Ectodermal cell (in vitro differentiated cells): ENCODE results near the gene SOD1.
"Not testable (repeated sequence)": the region's sequence is repeated elsewhere in the genome, so short reads cannot be mapped to it uniquely, and the experiment has no call there.

Source experiments
- H3K27ac ChIP-seq: 2 replicates; pipeline ENCODE4 v1.7.0; 2013; ENCODE audit warnings: mild to moderate bottlenecking, low read depth, low read length; ENCODE audit not compliant: insufficient read depth, poor library complexity, severe bottlenecking
- H3K27me3 ChIP-seq: 2 replicates; pipeline ENCODE4 v1.7.0; 2013; ENCODE audit warnings: mild to moderate bottlenecking, low read length; ENCODE audit not compliant: insufficient read depth, control insufficient read depth, poor library complexity, severe bottlenecking
- H3K36me3 ChIP-seq: one replicate; pipeline ENCODE4 v1.7.0; 2013; ENCODE audit warnings: low read length; ENCODE audit not compliant: control insufficient read depth, insufficient read depth
- H3K4me1 ChIP-seq: one replicate; pipeline ENCODE4 v1.7.0; 2013; ENCODE audit warnings: low read length; ENCODE audit not compliant: control insufficient read depth, insufficient read depth
- H3K4me3 ChIP-seq: 2 replicates; pipeline ENCODE4 v1.7.0; 2013; ENCODE audit warnings: low read depth, low read length, control low read depth; ENCODE audit not compliant: insufficient read depth
- H3K9me3 ChIP-seq: 2 replicates; pipeline ENCODE4 v1.7.0; 2013; ENCODE audit warnings: mild to moderate bottlenecking, low read length, moderate library complexity; ENCODE audit not compliant: control insufficient read depth
- WGBS, 2 experiments: methylation state at CpG; one replicate each; pipeline ENCODE4 v1.1.7; 2013; ENCODE audit warnings: missing lambda C conversion rate in 2 of 2; 5-methylcytosine and 5-hydroxymethylcytosine counted together

The SOD1 gene

DNA sequence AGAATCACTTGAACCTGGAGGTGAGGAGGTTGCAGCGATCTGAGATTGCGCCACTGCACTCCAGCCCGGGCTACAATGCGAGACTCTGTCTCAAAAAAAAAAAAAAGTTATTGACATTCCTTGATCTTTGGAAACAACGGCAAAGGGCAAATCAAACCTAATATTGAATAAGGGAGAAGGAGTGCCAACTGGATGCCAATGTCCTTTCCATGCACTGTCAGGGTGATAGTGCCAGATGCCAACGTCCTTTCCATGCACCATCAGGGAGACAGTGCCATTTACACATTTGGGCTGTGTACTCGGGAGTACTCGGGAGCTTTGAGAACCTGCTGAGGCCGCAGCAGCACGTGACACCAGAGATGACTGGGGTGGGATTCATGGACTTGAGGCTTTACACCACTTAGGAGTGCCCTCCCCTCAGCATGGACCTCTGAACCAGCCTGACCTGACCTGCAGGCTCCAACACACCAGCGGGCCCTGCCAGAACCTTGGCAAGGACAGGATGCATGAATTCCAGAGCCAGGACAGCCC is 34.5 kb upstream of the SOD1 start:
- Histone ChIP-seq H3K36me3 (no peaks in the 10 kb centered on the region), H3K4me3 (no peak overlapping the region), H3K4me1 (no peaks in the 10 kb centered on the region), H3K27me3 (no peaks in the 10 kb centered on the region), H3K27ac (no peak overlapping the region), H3K9me3 (no peaks in the 10 kb centered on the region)
- 93 to 94% methylated on average over 11 of the region's 11 CpGs for WGBS, 2 experiments

DNA sequence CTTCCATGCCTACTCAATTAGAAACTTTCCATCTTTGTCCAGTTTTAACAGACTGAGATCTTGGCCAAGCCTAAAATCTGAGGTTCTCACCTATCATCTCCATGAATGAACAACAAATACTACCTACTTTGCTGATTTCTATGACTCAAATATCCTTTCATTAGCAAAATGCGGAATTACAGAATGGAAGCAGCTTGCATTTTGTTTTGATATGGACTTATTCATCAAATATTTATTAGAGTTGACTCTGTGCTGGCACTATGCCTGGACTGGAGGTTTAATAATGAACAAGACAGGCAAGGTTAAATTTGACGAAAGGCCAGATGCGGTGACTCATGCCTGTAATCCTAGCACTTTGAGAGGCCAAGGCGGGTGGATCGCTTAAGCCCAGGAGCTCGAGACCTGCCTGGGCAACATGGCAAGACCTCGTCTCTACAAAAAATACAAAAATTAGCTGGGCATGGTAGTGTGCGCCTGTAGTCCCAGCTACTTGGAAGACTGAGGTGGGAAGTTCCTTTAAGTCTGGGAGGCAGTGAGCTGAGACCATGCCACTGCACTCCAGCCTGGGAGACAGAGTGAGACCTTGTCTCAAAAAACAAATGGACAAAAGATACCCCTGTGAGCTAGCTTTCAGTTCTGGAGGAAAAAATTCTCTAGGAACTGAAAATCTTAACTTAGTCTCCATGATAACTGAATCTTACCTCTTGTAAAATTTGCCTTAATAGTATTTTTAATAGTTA is 29.4 kb upstream of the SOD1 start:
- Histone ChIP-seq H3K27me3 (no peaks in the 10 kb centered on the region), H3K4me1 (no peaks in the 10 kb centered on the region), H3K4me3 (no peak overlapping the region), H3K9me3 (no peaks in the 10 kb centered on the region), H3K27ac (no peak overlapping the region), H3K36me3 (no peaks in the 10 kb centered on the region)
- WGBS, 2 experiments, result 87 to 94% methylated on average over 7 to 8 of the region's 8 CpGs

DNA sequence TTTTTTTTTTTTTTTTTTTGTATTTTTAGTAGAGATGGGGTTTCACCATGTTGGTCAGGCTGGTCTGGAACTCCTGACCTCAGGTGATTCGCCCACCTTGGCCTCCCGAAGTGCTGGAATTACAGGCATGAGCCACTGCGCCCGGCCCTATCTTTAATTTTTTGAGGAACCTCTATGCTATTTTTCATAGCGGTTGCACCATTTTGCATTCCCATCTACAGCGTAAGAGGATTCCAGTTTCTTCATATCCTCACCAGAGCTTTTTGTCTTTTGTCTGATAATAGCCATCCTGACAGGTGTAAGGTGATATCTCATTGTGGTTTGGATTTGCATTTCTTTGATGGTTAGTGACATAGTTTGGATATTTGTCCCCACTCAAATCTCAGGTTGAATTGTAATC is 27.6 kb upstream of the SOD1 start:
- H3K4me3 ChIP-seq, result not testable (repeated sequence)
- 94% methylated on average over 6 of the region's 6 CpGs for WGBS, 2 experiments

DNA sequence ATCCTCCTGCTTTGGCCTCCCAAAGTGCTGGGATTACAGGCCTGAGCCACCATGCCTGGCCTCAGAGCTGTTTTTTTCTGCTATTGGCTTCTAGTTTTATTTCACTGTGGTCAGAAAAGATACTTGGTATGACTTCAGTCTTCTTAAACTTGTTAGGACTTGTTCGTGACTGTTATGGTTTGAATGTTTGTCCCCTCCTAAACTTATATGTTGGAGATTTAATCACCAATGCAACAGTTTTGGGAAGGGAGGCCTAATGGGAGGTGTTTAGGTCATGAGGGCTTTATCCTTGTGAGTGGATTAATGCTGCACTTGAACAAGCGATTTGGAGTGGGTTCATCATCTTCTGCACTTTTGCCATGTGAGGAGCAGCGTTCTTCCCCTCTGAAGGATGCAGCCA is 24.5 kb upstream of the SOD1 start:
- Histone ChIP-seq H3K4me3 (no peak overlapping the region), H3K27me3 (no peaks in the 10 kb centered on the region), H3K9me3 (no peaks in the 10 kb centered on the region), H3K4me1 (no peaks in the 10 kb centered on the region), H3K27ac (no peak overlapping the region), H3K36me3 (no peaks in the 10 kb centered on the region)
- WGBS, 2 experiments, result 93% methylated on average over 3 of the region's 3 CpGs

More for the DNA sequence above, 27.6 kb upstream of the SOD1 start:
- not testable (repeated sequence) for H3K36me3 ChIP-seq, H3K4me1 ChIP-seq, H3K27me3 ChIP-seq, H3K27ac ChIP-seq, H3K9me3 ChIP-seq

DNA sequence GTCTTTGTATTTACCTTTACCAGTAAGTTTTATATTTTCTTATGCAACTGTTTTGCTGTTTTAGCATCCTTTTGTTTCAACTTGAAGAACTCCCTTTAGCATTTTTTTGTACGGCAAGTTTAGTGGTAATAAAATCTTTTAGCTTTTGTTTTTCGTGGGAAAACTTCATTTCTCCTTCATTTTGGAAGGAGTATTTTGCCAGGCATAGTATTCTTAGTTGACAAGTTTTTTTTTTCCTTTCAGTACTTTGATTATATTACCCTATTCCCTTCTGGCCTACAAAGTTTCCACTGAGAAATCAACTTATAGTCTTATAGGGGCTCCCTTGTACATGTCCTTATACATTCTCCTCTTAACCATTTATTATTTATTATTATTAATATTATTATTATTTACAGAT is 22.6 kb upstream of the SOD1 start:
- Histone ChIP-seq H3K4me1 (no peaks in the 10 kb centered on the region), H3K4me3 (no peak overlapping the region), H3K27ac (no peak overlapping the region), H3K36me3 (no peaks in the 10 kb centered on the region), H3K27me3 (no peaks in the 10 kb centered on the region), H3K9me3 (no peaks in the 10 kb centered on the region)
- 83 to 100% methylated on average over 1 to 2 of the region's 2 CpGs for WGBS, 2 experiments

DNA sequence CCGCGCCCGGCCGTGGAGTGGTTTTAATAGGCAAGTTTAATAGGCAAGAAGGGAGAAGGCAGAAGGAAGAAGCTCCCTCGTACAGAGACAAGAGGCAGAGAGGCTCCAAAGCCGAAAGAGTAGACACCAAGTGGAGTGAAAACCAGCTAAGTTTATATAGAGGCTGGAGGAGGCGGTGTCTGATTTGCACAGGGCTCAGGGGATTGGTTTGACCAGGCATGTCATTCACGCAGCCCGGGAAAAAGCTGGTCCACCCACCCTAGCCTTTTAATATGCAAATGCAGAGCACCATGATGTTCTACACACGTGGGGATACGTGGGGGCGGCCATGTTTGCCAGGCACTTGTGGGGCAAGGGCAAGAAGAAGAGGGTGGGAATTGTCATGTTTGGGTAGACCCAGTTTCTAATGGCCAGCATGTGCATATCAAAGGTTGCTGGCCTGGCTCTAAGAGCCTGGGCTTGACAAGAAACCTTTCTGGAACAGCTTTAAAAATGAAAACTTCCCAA is 18.0 kb upstream of the SOD1 start:
- H3K27me3 ChIP-seq, result no peaks in the 10 kb centered on the region
- 90% methylated on average over 12 of the region's 12 CpGs for WGBS, 2 experiments
- H3K36me3 ChIP-seq, result no peaks in the 10 kb centered on the region
- H3K27ac ChIP-seq, result no peak overlapping the region
- H3K4me3 ChIP-seq, result no peak overlapping the region
- H3K4me1 ChIP-seq, result no peaks in the 10 kb centered on the region
- H3K9me3 ChIP-seq, result no peaks in the 10 kb centered on the region

DNA sequence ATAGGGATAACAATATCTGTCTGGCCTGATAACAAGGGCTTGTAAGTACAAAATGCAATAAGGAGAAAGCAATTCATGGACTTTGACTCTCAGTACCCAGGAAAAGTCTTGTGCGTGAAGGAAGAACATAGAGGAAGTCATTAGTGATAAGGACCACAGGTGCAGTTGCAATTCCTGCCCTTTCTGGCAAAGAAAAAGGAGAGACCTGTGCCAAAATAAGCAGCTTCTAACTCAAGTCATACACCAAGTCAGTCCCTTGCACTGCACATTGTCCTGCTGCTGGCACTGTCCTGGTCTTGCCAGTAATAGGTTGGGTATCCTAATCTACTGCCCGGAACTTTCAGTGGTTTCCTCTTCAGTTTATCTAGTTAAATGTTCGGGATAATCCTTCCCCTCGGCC is 14.8 kb upstream of the SOD1 start:
- no peaks in the 10 kb centered on the region for H3K9me3 ChIP-seq
- no peak overlapping the region for H3K27ac ChIP-seq
- no peak overlapping the region for H3K4me3 ChIP-seq
- H3K36me3 ChIP-seq, result no peaks in the 10 kb centered on the region
- H3K4me1 ChIP-seq, result no peaks in the 10 kb centered on the region
- H3K27me3 ChIP-seq, result no peaks in the 10 kb centered on the region
- 89 to 93% methylated on average over 4 of the region's 4 CpGs for WGBS, 2 experiments

DNA sequence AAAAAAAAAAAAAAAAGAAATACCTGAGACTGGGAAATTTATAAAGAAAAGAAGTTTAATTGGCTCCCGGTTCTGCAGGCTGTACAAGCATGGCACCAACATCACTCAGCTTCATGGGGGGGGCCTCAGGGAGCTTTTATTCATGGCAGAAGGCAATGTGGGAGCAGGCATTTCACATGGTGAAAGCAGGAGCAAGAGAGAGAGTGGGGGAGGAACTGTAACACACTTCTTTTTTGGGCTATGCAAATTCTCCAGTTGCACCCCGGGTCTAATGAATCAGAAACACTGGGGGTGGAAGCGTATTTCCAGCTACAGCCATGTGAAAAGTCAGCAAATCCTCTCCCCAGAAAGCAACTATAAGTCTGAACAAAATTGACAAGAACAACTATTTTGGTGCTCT is 11.8 kb upstream of the SOD1 start:
- Histone ChIP-seq H3K9me3 (no peaks in the 10 kb centered on the region), H3K27me3 (no peaks in the 10 kb centered on the region), H3K36me3 (no peaks in the 10 kb centered on the region), H3K27ac (no peak overlapping the region), H3K4me1 (no peaks in the 10 kb centered on the region), H3K4me3 (no peak overlapping the region)
- WGBS, 2 experiments, result 91% methylated on average over 3 of the region's 3 CpGs

DNA sequence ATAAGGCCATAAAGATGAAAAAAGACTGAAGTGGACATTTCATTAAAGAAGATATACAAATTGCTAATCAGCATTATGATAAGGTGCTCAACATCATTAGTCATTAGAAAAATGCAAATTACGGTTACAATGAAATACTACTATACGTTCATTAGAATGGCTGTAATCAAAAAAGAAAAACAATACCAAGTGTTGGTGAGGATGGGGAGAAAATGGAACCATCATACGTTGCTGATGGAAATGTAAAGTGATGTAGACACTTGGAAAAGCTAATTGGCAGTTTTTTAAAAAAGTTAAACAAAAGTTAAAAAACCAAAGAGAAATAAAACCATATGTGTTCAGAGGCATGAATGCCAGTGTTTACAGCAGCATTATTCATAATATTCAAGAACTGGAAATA is 8.6 kb upstream of the SOD1 start:
- no peak overlapping the region for H3K4me3 ChIP-seq
- 92 to 93% methylated on average over 1 to 3 of the region's 3 CpGs for WGBS, 2 experiments
- H3K9me3 ChIP-seq, result no peaks in the 10 kb centered on the region
- H3K4me1 ChIP-seq, result no peaks in the 10 kb centered on the region
- H3K27ac ChIP-seq, result no peak overlapping the region
- H3K27me3 ChIP-seq, result no peaks in the 10 kb centered on the region
- no peaks in the 10 kb centered on the region for H3K36me3 ChIP-seq

DNA sequence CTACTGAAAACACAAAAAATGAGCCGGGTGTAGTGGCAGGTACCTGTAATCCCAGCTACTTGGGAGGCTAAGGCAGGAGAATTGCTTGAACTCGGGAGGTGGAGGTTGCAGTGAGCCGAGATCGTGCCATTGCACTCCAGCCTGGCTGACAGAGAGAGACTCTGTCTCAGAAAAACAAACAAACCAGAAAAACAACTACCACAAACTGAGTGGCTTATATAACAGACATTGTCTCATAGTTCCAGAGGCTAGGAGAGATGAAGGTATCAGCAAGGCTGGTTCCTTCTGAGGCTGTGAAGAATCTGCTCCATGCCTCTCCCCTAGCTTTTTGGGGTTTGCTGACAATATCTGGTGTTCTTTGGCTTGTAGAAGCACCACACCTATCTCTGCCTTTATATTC is 8.0 kb upstream of the SOD1 start:
- H3K27me3 ChIP-seq, H3K9me3 ChIP-seq, H3K36me3 ChIP-seq, H3K4me1 ChIP-seq, H3K27ac ChIP-seq, H3K4me3 ChIP-seq: not testable (repeated sequence)
- WGBS, 2 experiments, result 87 to 97% methylated on average over 4 of the region's 4 CpGs
